Colonic mucosa (tissue), 4 donors: Measurements from ENCODE around the gene PPP3R1. TPM values are rescaled to one million over a fixed set of nuclear protein-coding genes. Genes with fewer than 3 reads are reported as not detected.

Source experiments
- DNase-seq: peaks from one replicate; pipeline ENCODE4 v3.0.0-alpha.2; 2020
- H3K27ac ChIP-seq: fragments of 200-600 bp; one replicate; pipeline ENCODE4 v1.8.0; 2021
- H3K27me3 ChIP-seq: fragments of 200-600 bp; one replicate; pipeline ENCODE4 v1.8.0; 2021
- H3K36me3 ChIP-seq: fragments of 200-600 bp; one replicate; pipeline ENCODE4 v1.8.0; 2021
- H3K4me1 ChIP-seq: fragments of 200-600 bp; one replicate; pipeline ENCODE4 v1.8.0; 2021; ENCODE audit warnings: mild to moderate bottlenecking
- H3K4me3 ChIP-seq: fragments of 200-600 bp; one replicate; pipeline ENCODE4 v1.8.0; 2021
- H3K9ac ChIP-seq, 2 donors: one replicate each; pipeline ENCODE4 v1.7.0; 2013; ENCODE audit warnings: control low read depth in 2 of 2, low read depth in 2 of 2, low read length in 2 of 2
- H3K9me3 ChIP-seq: fragments of 200-600 bp; one replicate; pipeline ENCODE4 v1.8.0; 2021
- intact Hi-C: fragments of 100-400 bp; cut with DNase I; formaldehyde crosslinking; loops from one replicate; pipeline ENCODE4 v1.14.1; 2022
- total RNA-seq, 2 donors: library from RNA; stranded (reverse); fragmentation: NEBNext Ultra II Directional in 1 of 2; extraction: Animal tissue kit (Norgen Biotek cat#: 25700) in 1 of 2; gene quantifications; one replicate each; pipeline ENCODE4 v1.2.1, GENCODE V29; 2021
- TF ChIP-seq, protein P1 (sequence below): fragments of 200-600 bp; IDR thresholded peaks from one replicate; pipeline ENCODE4 v1.8.0; 2022; ENCODE audit warnings: antibody characterized with exemption, mild to moderate bottlenecking
- donor health status: healthy.
- donor health status: DM: no; HTN: no; CAD: no.
- donor health status: DM: no; HTN: no; CAD: no.

PPP3R1 gene
- total RNA-seq, 2 donors from 2014 or later = 45.1 to 67.8 TPM

DNA sequence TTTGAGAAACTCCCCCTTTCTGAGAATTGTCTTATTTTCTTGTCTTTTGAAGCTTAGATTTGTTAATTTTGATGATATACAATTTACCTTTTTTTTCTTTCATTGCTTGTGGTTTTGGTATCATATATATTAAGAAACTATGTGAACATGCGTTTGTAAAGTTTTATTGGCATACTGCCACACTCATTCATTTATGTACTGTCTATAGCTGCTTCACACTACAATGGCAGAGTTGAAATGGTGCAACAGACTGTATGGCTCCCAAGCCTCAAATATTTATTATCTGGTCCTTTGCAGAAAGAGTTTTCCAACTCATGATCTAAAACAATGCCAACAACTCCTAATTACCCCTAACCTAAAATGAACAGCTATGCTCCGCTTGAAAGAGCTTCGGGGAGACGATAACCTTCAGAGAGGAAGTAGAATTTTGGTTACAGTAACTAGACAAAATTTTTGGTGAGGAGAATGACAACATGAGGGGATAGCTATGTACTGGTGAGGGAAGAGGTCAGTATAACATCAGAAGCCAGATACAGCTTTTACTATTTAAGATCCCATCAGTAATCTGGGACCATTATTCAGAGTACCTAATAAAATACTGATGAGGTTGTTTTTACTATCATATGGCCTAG, 16.1 kb downstream of the PPP3R1 start:
- H3K4me3 ChIP-seq = no peak overlapping the region
- DNase-seq = no peak
- TF ChIP-seq, protein P1, sequence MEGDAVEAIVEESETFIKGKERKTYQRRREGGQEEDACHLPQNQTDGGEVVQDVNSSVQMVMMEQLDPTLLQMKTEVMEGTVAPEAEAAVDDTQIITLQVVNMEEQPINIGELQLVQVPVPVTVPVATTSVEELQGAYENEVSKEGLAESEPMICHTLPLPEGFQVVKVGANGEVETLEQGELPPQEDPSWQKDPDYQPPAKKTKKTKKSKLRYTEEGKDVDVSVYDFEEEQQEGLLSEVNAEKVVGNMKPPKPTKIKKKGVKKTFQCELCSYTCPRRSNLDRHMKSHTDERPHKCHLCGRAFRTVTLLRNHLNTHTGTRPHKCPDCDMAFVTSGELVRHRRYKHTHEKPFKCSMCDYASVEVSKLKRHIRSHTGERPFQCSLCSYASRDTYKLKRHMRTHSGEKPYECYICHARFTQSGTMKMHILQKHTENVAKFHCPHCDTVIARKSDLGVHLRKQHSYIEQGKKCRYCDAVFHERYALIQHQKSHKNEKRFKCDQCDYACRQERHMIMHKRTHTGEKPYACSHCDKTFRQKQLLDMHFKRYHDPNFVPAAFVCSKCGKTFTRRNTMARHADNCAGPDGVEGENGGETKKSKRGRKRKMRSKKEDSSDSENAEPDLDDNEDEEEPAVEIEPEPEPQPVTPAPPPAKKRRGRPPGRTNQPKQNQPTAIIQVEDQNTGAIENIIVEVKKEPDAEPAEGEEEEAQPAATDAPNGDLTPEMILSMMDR = no peak
- no peaks in the 10 kb centered on the region for H3K27me3 ChIP-seq
- H3K36me3 ChIP-seq = no peaks in the 10 kb centered on the region
- no peak overlapping the region for H3K27ac ChIP-seq
- H3K9me3 ChIP-seq = no peaks in the 10 kb centered on the region
- H3K9ac ChIP-seq = no peak overlapping the region
- no peaks in the 10 kb centered on the region for H3K4me1 ChIP-seq
- intact Hi-C loops = no loop called here

DNA sequence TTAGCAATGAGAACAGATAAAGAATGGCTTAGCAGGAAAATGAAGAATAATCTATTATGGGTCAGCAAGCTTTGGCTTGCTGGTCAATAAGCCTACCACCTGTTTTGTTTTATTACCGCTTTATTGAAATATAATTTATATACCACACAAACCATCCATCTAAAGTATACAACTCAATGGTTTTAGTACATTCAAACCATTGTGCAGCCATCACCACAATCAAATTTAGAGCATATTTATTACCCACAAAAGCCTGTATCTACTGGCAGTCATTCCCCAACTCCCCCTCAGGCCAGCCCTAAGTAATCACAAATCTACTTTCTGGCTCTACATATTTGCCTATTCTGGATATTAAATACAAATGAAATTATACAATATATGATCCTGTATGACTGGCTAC, 17.2 kb downstream of the PPP3R1 start:
- no peak for DNase-seq
- Histone ChIP-seq H3K27ac (no peak overlapping the region), H3K27me3 (no peaks in the 10 kb centered on the region), H3K9me3 (no peaks in the 10 kb centered on the region), H3K4me1 (no peaks in the 10 kb centered on the region), H3K9ac (no peak overlapping the region), H3K36me3 (no peaks in the 10 kb centered on the region), H3K4me3 (no peak overlapping the region)
- intact Hi-C loops = no loop called here
- TF ChIP-seq, protein P1 = no peak

DNA sequence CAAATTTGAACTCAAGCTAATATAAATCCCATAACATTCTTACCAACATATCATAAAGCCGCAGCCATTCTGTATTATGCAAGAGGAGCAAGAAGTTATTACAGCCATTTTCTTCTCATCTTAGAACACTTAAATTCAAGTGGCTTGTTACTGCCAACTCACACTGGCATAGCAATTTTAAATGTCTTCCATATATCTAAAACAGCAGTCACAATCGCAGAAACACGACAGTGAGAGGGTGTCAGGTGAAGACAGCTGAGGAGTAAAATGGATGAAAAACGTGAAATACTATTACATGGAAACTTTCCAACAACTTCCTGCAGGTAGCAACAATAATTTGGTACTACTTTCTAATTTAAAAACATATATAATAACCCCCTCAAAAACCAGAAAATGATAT, 17.9 kb downstream of the PPP3R1 start:
- no peaks in the 10 kb centered on the region for H3K27me3 ChIP-seq
- DNase-seq = no peak
- intact Hi-C loops = no loop called here
- TF ChIP-seq, protein P1 = no peak
- no peak overlapping the region for H3K4me3 ChIP-seq
- H3K36me3 ChIP-seq = no peaks in the 10 kb centered on the region
- no peak overlapping the region for H3K9ac ChIP-seq
- no peak overlapping the region for H3K27ac ChIP-seq
- no peaks in the 10 kb centered on the region for H3K9me3 ChIP-seq
- H3K4me1 ChIP-seq = no peaks in the 10 kb centered on the region

DNA sequence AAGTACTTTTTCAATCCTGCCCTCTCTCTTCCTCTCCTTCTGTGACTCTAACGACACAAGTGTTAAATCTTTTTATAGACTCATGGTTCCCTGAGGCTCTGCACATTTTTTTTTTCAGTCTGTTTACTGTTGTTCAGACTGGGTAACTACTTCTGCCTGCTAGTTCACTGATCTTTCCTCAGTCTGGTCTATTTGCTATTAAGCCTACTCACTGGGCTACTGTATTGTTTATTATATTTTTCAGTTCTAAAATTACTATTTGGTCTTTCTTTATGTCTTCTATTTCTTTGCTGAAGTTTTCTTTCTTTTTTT, 21.3 kb downstream of the PPP3R1 start:
- H3K27ac ChIP-seq = no peak overlapping the region

DNA sequence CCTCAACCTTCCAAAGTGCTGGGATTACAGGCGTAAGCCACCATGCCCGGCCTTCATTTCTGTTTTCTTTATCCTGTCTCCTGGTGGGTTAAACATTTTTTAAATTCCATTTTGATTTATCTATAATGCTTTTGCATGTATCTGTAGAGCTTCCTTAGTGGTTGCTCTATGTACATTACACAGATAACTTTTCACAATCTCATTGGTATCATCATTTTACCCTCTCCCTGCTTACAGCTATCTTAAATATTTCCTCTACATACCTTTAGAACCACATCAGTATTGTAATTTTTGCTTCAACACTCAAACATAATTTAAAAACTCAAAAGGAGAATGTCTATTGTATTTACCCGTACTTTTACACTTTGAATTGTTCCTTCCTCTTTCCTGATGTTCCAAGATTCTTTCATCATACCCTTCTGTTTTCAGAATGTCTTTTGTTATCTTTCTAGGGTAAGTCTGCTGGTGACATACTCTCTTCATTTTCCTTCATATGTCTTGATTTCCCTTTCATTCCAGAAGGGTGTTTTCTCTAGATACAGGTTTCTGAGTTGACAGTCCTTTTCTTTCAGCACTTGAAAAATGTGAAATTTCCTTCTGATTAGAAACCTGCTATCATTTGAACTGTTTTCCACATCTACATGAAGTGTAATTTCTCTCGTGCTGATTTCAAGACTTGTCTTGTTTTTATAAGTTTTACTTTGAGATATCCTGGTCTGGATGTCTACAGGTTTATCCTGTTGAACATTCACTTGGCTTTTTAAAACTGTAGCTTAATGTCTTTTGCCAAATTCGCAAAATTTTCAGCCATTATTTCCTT, 21.9 kb downstream of the PPP3R1 start:
- no peak overlapping the region for H3K4me3 ChIP-seq
- intact Hi-C loops = no loop called here

More for the DNA sequence above, 21.3 kb downstream of the PPP3R1 start:
- Histone ChIP-seq H3K4me3 (no peak overlapping the region), H3K9me3 (no peaks in the 10 kb centered on the region), H3K36me3 (no peaks in the 10 kb centered on the region), H3K4me1 (no peaks in the 10 kb centered on the region), H3K27me3 (no peaks in the 10 kb centered on the region), H3K9ac (no peak overlapping the region)
- TF ChIP-seq, protein P1 = no peak
- no peak for DNase-seq
- intact Hi-C loops = no loop called here

More for the DNA sequence above, 21.9 kb downstream of the PPP3R1 start:
- no peaks in the 10 kb centered on the region for H3K4me1 ChIP-seq
- no peaks in the 10 kb centered on the region for H3K27me3 ChIP-seq
- no peaks in the 10 kb centered on the region for H3K36me3 ChIP-seq
- DNase-seq = no peak
- TF ChIP-seq, protein P1 = no peak
- no peak overlapping the region for H3K9ac ChIP-seq
- no peak overlapping the region for H3K27ac ChIP-seq
- H3K9me3 ChIP-seq = no peaks in the 10 kb centered on the region
